ENCODE data around the gene ITGA8. TPM values are rescaled to one million over a fixed set of nuclear protein-coding genes. Genes with fewer than 3 reads are reported as not detected.

The ITGA8 gene
- total and polyA plus RNA-seq, 9 of the 15 experiments (the other 6 are each of a cell fraction or from before 2014, with no cell fraction given), result 0.01 to 0.07 (median 0.04) TPM; not detected in 5

DNA sequence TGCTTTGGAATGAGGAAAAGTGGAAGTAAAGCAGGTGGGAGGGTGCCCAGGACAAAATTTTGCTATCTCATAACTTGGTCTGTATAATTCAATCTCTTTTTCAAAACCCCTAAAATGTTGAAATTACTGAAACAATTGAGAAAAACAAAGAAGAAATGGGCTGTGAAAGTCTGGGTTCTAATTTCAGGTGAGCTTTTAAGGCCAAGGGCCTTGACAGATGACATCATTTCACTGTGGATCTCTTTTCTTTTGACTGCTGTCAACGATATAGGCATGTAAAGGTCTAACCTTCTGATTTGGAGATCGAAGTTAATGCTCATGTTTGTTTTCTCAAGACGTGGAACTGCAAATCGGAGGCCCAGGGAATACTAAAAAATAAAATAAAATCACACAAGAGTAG, 127.8 kb downstream of the ITGA8 start (continued):
- TF ChIP-seq MGA (IDR thresholded peaks at IDR 0.05) (no peak), DPF2 (IDR thresholded peaks at IDR 0.05) (no peak), ZNF23 (CRISPR knock-in tag; IDR thresholded peaks at IDR 0.05) (no peak), ATF2 (CRISPR knock-in tag; IDR thresholded peaks at IDR 0.05) (no peak), ZNF134 (CRISPR knock-in tag; conservative IDR thresholded peaks at IDR 0.05) (no peak), CHD1 (IDR thresholded peaks at IDR 0.05; ENCODE audit: low read length) (no peak), ETS1 (conservative IDR thresholded peaks at IDR 0.05; ENCODE audit: control insufficient read depth, low read depth, low read length) (no peak)
- TF ChIP-seq, protein P1, sequence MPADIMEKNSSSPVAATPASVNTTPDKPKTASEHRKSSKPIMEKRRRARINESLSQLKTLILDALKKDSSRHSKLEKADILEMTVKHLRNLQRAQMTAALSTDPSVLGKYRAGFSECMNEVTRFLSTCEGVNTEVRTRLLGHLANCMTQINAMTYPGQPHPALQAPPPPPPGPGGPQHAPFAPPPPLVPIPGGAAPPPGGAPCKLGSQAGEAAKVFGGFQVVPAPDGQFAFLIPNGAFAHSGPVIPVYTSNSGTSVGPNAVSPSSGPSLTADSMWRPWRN (IDR thresholded peaks at IDR 0.05; ENCODE audit: low read depth), result no peak
- TF ChIP-seq, protein P2, sequence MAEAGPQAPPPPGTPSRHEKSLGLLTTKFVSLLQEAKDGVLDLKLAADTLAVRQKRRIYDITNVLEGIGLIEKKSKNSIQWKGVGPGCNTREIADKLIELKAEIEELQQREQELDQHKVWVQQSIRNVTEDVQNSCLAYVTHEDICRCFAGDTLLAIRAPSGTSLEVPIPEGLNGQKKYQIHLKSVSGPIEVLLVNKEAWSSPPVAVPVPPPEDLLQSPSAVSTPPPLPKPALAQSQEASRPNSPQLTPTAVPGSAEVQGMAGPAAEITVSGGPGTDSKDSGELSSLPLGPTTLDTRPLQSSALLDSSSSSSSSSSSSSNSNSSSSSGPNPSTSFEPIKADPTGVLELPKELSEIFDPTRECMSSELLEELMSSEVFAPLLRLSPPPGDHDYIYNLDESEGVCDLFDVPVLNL (CRISPR knock-in tag; IDR thresholded peaks at IDR 0.05; ENCODE audit: low read depth), result no peak
